ENCODE results near the gene COP1. TPM values are rescaled to one million over a fixed set of nuclear protein-coding genes. Genes with fewer than 3 reads are reported as not detected.

The COP1 gene
- total and polyA plus RNA-seq, 2 of the 8 experiments (the other 6 are each of a cell fraction or from before 2014, with no cell fraction given), result 26.2 to 44.9 TPM

- no peak overlapping the region for H2BK20ac ChIP-seq (ENCODE audit: low read length)
- H3K36me3 ChIP-seq (ENCODE audit: control insufficient read depth in 2 of 4, insufficient read depth in 4 of 4, low read length in 3 of 4), result peaks cover 0 to 12% (median 3%) of the 10 kb centered on the region in 4 experiments; a peak in 4 of 8 replicates
- no peak overlapping the region for H3K56ac ChIP-seq (replicated peaks; ENCODE audit: insufficient read length, low read depth, low read length)
- H3K9ac ChIP-seq (replicated peaks in 1 of 4; ENCODE audit: extremely low read depth in 1 of 4, low read depth in 3 of 4, low read length in 3 of 4), result no peak overlapping the region
- H2AFZ ChIP-seq (ENCODE audit: low read length), result no peak overlapping the region
- H3K9me3 ChIP-seq (ENCODE audit: insufficient read depth in 2 of 2, low read depth in 1 of 2, low read length in 1 of 2), result peaks cover under 1 to 5% of the 10 kb centered on the region in 2 experiments; a peak in 2 of 4 replicates
- no peak overlapping the region for H2BK120ac ChIP-seq (replicated peaks; ENCODE audit: low read depth, low read length)
- no peaks in the 10 kb centered on the region for H3K23me2 ChIP-seq (ENCODE audit: low read depth, low read length)
- H3K4me2 ChIP-seq (ENCODE audit: insufficient read depth in 1 of 2, low read depth in 2 of 2, low read length in 2 of 2), result no peak overlapping the region
- no peak overlapping the region for H2BK15ac ChIP-seq (ENCODE audit: low read length)
- H3K4me1 ChIP-seq (replicated peaks in 1 of 4; ENCODE audit: control insufficient read depth in 3 of 4, insufficient read depth in 4 of 4, low read length in 3 of 4), result no peaks in the 10 kb centered on the region
- H3K79me1 ChIP-seq (ENCODE audit: low read depth, low read length), result no peaks in the 10 kb centered on the region
- no peak overlapping the region for H3K4ac ChIP-seq (replicated peaks; ENCODE audit: insufficient read length, low read depth, low read length)
- H3K18ac ChIP-seq (ENCODE audit: extremely low read depth, low read length), result no peak overlapping the region
- no peak overlapping the region for H3K23ac ChIP-seq (ENCODE audit: insufficient read length)
- no peak overlapping the region for H2AK5ac ChIP-seq (ENCODE audit: low read depth, low read length)
- H4K8ac ChIP-seq (ENCODE audit: extremely low read depth, insufficient read depth, low read length), result no peak overlapping the region
- no peak overlapping the region for H2BK5ac ChIP-seq (ENCODE audit: low read depth, low read length)
- H3K14ac ChIP-seq (ENCODE audit: insufficient read length), result no peak overlapping the region
- WGBS, 2 experiments (ENCODE audit: extremely low coverage in 1 of 2, insufficient coverage in 1 of 2, insufficient read length in 1 of 2, insufficient replicate concordance in 2 of 2, low coverage in 1 of 2, low lambda C conversion rate in 2 of 2, missing lambda C conversion rate in 1 of 2), result 90% methylated on average over 1 of the region's 1 CpG; no CpG with 5 or more reads in 1 of the 2 experiments
- DNase-seq (ENCODE audit: low read depth in 1 of 2, low spot score in 2 of 2), result no peak
- H3K27ac ChIP-seq (ENCODE audit: low read depth, low read length), result no peak overlapping the region
- H4K5ac ChIP-seq (ENCODE audit: insufficient read length, low read depth, low read length), result no peak overlapping the region
- no peaks in the 10 kb centered on the region for H3K79me2 ChIP-seq (ENCODE audit: control insufficient read depth in 1 of 2, insufficient read depth in 2 of 2, low read length in 2 of 2)
- no peak overlapping the region for H4K91ac ChIP-seq (replicated peaks; ENCODE audit: insufficient read length, low read length)
- H3K4me3 ChIP-seq (ENCODE audit: extremely low read depth in 1 of 4, insufficient read depth in 2 of 4, low read depth in 3 of 4, low read length in 4 of 4), result no peak overlapping the region
- FAIRE-seq, result no peak
- CTCF ChIA-PET (ENCODE audit: partially characterized antibody), result no interaction called here
- no peaks in the 10 kb centered on the region for H4K20me1 ChIP-seq (replicated peaks in 1 of 2; ENCODE audit: control insufficient read depth in 1 of 2, insufficient read depth in 2 of 2, low read length in 2 of 2)
- TF ChIP-seq EZH2 (IDR thresholded peaks at IDR 0.05; ENCODE audit: low read depth, low read length, severe bottlenecking), result no peak
- POLR2A ChIA-PET (ENCODE audit: partially characterized antibody), result no interaction called here
- H3K27me3 ChIP-seq (replicated peaks in 1 of 4; ENCODE audit: control insufficient read depth in 3 of 4, extremely low read depth in 1 of 4, insufficient read depth in 3 of 4, low read length in 3 of 4), result no peaks in the 10 kb centered on the region
- H2BK12ac ChIP-seq (ENCODE audit: low read depth, low read length), result no peak overlapping the region
Observed at GRCh38 chr1:175978926-175979325, 228.2 kb downstream of the COP1 start.
